CD4-positive, alpha-beta T cell treated with Interleukin-17A for 1 hour (primary cell): ENCODE measurements around the gene EME1.

Experiments used
- DNase-seq: peaks from one replicate; pipeline ENCODE4 v3.0.0-alpha.2; 2020

Gene EME1

DNA sequence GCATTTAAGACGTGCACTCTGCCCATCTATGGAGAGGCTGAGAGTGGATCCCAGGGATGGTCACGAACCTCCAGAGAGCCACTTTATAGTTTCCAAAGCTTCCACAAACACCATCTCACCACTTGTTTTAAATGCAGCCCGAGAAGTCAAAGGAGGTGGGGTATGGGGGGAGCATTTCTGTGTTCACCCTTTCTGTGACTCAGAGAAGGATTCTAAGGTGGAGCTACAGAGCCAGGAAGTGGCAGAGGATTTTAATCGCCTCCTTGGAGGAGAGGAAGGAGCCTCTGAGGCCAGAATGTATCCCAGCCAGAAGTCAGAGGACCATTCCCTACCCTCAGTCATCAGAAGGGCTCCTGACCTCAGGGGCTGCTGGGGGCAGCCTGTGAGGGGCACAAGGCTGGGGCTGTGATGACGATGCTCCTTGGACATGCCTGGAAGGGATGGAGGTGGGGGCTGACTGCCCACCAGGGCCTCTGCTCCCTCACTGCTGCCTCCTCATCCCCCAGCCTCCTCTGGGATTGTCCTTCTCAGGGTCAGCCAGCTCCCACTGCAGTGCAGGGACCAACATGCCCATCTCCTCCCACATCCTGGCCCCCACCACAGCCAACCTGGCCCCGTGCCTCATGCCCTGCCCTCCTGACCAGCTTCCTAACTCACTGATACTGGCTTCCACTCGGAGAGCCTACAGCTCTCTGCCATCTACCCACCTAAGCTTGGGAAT is 24.3 kb upstream of the EME1 start:
- no peak for DNase-seq

DNA sequence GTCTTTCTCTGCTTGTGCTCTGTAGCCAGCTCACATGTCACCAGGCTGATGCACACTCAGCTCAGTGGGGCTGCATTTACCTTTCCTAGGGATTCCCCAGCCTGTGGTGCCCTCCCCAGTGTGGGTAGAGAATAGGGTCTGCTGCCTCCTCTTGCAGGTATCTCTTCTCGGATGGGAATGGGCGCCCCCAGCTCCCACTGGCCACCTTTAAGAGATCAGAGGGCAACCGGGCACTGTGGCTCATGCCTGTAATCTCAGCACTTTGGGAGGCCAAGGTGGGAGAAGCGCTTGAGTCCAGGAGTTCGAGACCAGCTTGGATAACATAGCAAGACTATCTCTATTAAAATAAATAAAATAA is 23.8 kb upstream of the EME1 start:
- DNase-seq = no peak

DNA sequence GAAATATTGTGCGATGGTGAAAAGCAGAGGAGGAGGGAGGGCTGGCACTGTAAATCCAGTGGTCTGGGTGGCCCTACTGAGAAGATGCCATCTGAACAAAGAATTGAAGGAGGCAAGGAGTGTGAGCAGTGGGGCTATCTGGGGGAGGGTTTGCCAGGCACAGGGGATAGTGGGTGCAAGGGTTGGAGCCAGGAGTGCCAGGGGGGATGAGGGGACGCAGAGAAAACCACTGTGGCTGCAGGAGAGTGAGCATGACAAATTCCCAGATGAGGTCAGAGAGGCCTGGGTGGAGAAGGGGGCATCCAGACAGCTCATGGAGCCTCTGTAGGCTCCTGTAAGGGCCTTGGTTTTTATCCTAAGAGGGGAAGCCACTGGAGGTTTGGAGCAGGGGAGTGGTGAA is 22.3 kb upstream of the EME1 start:
- DNase-seq = no peak

DNA sequence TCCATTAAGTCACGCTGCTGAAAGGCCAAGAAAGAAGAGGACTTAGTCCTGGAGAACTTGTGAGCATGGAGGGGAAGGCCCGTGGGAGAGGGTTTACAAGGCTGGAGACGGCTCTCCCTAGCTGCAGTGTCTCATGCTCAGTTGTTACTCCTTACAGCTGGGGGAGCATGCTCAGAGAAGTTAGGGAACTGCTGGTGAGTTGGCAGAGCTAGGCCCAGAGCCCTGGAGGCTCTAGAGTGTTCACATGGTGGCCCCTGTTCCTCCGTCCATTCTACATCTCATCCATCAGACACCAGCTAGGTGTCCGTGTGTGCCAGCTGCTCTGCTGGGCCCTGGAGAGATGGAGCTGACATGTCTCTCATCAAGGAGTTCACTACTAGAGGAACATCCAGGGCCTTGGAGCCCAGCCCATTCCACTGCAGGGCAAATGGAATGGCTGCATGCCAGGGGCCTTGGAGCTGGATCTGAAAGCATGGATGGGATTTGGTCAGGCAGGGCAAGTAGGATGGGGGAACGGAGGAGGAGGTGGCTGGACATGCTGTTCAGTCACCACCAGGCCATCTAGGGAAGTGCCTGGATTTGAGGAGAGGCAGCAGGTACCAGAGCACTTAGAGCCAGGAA is 20.8 kb upstream of the EME1 start:
- no peak for DNase-seq

DNA sequence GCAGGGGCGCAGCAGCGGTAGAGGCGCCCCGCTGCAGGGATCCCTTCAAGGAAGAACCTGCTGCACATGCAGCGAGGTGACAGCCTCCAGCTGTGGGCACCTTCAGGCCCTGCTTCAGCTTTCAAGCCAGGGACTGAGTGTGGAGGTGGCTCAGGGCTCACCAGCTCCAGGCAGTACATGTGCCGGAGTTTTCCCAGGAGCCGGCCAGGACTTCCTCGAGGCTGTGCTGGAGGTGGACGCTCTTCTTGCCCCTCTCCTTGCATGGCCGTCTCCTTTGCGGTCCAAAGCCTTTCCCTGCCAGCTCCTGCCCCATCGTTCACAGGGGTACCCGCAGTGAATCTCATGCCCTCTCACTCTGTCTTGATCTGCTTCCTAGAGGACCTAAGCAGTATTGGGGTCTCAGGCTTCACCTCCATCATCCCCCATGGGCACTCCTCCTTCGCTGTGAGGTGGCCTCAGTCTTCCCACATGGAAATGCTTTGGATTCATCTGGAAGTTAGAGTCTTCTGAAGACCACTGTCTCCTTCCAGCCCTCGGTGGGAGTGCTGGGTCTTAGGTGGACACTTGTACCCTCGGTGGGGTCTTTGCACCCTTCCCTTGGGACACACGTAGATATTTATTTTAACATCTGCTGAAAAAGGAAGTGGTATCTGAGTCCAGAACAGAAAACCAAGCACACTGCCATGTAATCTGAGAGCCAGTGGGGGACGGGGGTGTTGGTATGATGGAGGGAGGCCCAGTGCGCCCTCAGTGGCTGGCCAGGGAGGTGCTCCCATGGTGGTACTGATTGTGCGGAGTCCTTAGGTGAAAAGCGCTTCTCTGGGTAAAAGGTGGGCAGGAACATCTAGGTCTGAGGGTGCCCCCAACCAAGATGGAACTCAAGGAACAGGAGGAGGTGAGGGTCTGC is 20.1 kb upstream of the EME1 start:
- no peak for DNase-seq

DNA sequence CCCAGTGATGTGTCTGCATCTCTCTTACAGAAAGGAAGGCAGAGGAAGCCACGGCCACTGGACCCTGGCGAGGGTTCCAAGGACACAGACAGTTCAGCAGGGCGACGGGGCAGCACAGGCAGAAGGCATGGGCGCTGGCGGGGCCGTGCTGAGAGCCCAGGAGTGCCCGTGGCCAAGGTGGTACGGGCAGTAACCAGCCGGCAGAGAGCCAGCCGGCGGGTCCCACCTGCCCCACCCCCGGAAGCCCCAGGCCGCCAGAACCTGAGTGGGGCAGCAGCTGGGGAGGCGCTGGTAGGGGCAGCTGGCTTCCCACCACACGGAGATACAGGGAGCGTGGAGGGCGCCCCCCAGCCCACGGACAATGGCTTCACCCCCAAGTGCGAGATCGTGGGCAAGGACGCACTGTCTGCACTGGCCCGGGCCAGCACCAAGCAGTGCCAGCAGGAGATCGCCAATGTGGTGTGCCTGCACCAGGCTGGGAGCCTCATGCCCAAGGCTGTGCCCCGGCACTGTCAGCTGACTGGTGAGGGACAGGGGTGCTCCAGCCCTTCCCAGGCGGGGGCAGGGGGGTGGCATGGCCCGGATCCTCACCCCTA is 19.3 kb upstream of the EME1 start:
- no peak for DNase-seq

DNA sequence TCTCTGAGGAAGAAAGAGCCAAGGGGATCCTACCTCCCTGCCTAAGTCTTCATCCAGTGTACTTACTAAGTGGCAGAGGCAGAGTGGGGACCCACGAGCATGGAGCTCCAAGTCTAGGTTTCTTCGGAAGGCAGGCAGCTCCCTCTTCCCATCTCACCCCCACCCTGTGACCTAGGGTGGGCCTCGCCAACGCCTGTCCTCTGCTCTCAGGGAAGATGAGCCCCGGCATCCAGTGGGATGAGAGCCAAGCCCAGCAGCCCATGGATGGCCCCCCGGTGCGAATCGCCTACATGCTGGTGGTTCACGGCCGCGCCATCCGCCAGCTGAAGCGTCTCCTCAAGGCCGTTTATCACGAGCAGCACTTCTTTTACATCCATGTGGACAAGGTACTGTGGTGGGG is 18.8 kb upstream of the EME1 start:
- no peak for DNase-seq

DNA sequence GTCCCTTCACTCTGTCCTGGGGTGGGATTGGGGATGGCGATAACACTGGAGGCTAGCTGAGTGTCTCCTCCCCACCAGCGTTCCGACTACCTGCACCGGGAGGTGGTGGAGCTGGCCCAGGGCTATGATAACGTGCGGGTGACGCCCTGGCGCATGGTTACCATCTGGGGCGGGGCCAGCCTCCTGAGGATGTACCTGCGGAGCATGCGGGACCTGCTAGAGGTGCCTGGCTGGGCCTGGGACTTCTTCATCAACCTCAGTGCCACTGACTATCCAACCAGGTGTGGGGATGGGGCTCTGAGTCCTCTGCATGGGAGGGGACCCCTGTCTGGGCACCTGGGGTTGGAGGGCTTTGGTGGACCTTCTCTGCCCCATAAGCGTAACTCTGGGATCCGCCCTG is 18.3 kb upstream of the EME1 start:
- DNase-seq = no peak

DNA sequence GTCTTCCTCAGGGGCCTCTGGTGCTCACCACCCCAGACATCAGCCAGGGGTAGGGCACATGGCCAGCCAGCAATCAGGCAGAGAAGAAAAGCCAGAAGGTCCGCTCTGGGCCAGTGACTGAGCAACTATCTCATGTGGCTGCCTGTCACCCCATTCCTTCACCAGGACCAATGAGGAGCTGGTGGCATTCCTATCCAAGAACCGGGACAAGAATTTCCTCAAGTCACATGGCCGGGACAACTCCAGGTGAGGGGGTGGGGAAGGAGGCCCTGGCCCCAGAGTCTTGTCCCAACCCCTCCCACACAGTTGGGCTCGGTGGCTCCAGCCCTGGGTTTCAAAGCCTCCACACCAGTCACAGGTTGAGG is 17.7 kb upstream of the EME1 start:
- no peak for DNase-seq

DNA sequence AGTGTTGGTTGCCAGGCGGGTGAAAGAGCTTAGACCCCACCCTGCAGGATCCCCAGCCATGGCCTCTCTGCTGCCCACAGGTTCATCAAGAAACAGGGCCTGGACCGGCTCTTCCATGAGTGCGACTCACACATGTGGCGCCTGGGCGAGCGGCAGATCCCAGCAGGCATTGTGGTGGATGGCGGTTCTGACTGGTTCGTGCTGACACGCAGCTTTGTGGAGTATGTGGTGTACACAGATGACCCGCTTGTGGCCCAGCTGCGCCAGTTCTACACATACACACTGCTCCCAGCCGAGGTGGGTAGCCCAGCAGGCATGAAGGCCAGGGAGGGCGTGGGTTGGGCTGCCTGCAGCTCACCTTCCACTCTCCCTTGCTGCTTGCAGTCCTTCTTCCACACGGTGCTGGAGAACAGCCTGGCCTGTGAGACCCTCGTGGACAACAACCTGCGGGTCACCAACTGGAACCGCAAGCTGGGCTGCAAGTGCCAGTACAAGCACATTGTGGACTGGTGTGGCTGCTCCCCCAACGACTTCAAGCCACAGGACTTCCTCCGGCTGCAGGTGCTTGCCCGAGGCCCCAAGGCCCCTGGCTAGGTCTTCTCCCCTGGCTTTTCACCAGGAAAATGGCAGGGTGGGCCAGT is 17.2 kb upstream of the EME1 start:
- no peak for DNase-seq

DNA sequence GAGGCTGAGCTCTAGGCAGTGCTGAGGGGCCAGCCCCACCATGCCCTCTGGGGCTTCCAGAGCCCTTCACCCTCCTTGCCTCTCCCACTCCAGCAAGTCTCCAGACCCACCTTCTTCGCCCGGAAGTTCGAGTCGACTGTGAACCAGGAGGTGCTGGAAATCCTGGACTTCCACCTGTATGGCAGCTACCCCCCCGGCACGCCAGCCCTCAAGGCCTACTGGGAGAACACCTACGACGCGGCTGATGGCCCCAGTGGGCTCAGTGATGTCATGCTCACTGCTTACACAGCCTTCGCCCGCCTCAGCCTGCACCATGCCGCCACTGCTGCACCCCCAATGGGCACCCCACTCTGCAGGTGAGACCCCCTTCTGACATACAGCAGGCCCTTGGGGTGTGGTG is 16.6 kb upstream of the EME1 start:
- no peak for DNase-seq

DNA sequence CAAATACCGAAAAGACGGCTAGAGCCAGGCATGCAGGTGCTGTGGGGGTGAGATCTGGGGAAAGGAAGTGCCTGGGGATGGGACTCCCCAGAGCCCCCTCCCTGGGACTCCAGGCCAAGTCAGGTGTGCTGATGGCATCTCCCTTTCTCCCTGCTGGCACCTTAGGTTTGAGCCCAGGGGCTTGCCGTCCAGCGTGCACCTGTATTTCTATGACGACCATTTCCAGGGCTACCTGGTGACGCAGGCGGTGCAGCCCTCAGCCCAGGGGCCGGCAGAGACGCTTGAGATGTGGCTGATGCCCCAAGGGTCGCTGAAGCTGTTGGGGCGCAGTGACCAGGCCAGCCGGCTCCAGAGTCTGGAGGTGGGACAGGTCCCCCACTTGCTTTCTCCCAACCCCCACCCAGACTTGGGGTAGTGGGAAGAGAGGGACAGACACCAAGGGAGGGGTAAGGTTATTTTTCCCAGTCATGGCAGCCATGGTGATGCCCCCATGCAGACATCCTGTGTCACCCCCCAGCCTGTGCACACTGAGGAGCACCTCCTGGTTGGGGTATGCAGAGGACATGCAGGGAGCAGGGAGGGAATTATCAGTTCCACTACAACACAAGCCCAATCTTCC is 16.0 kb upstream of the EME1 start:
- DNase-seq = no peak

DNA sequence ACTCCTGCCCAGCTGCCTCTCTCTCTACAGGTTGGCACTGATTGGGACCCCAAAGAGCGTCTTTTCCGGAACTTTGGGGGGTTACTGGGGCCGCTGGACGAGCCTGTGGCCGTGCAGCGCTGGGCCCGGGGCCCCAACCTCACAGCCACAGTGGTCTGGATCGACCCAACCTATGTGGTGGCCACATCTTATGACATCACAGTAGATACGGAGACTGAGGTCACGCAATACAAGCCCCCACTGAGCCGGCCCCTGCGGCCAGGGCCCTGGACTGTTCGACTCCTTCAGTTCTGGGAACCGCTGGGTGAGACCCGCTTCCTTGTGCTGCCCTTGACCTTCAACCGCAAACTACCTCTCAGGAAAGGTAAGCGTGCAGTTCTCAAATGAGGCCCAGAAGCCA is 14.9 kb upstream of the EME1 start:
- DNase-seq = no peak

DNA sequence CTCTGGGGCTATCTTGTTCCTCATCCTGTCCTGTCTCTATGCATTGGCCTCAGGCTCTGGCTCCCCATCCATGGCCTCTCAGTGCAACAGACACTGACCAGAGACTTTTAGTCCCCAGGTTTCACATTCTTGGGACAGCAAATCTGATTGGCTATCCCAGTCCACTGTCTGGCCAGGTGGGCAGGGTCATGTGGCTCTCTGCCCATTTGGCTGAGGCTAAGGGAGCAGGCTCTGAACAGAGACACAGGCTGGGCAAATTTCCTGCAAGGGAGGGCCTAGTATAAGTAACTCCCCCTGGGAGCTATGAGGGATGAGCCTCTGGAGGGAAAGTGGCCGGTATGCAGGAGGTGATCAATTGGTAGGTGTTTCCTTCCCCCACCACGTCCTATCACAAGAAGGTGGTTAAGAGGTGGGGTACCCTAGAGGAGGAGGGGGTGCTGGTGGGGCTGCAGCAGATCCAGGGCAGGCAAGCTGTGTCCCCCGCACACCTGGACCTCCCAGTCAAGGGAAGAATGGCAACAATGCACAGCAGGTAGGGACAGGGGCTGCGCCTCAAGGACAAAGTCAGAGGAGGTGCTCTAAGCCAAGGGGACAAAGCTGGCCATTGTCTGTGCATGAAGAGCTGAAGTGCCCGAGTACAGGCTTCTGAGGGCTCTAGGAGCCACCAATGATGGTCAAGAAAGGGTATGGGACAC is 13.9 kb upstream of the EME1 start:
- DNase-seq = no peak

DNA sequence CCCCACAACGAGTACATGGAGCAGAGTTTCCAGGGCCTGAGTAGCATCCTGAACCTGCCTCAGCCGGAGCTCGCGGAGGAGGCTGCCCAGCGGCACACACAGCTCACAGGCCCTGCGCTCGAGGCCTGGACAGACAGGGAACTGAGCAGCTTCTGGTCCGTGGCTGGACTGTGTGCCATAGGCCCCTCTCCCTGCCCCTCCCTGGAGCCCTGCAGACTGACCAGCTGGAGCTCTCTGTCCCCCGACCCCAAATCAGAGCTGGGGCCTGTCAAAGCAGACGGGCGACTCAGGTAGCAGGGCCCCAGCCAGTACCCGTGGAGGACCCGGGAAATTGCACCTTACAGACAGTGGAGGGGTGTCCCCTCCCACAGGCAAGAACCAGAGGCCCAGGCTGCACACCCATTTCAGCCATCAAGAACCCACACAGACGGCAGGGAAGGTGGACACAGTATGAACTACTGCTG is 13.0 kb upstream of the EME1 start:
- no peak for DNase-seq

DNA sequence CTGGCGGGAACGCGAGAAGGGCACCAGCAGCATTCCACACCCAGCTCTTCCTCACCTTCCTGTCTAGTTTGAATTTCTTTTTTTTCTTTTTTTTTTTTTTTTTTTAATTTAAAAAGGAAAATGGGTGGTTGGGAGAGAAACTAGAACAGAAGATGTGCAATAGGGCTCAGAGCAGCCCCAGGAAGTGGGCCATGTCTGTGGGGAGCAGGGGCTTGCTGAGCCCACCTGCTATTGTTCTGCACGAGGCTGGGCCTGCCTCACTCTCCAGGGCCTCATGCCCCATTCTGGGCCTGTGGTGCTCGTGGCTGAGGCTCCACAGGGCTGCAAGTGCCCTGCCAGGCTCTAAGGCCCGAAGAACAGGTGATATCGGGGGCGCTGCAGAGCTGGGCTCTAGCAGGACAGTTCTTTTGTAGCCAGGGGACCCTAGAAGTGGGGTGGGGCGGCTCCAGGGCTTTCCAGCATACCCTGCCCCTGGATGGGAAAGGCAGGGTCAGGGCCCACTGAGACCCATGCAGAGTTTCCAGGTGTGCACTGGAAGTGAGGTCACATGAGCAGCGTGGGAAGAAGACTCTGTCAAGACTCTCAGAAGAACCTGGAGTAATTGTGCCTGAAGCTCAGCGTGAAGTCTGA is 12.4 kb upstream of the EME1 start:
- DNase-seq = no peak

DNA sequence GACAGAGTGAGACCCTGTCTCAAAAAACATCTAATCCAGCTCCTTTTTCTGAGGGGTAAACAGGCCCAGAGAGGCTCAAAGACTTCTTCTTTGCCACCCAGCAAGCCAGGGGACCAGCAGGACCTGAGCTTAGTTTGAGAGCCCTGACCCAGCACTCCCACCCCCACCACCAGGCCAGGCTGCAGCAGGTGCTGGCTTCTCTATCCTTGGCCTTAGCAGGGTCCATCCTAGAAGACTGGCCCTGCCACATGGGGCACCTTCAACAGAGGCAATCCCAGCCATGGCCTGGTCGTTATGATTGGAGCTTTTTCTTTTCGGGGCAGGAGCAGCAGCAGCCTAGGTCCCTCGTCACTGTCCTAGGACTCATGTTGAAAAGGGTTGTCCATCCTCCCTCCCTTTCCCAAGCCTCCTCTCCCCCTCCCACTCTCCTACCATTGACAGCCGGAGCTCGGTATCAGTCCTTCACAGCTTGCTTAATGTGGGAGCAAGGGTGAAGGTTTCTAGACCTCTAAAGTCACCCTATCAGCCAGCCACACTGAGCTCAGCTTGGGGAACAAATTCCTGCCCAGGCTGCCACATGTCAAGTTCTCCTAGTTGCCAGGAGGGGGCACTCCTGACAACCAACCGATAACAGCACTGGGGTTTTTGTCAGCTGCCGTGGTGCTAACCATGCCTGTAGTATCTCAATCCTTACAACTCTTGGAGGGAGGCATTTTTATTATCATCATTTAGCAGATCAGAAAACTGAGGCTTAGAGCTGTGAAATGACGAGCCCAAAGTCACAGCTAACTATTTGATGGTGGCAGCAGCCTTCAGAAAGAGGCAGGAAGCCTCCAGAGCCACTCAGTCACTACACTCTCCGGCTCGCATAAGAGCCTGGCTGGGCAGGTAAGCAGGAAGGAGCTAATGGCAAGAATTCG is 11.2 kb upstream of the EME1 start:
- peak; percentile 74 for DNase-seq

DNA sequence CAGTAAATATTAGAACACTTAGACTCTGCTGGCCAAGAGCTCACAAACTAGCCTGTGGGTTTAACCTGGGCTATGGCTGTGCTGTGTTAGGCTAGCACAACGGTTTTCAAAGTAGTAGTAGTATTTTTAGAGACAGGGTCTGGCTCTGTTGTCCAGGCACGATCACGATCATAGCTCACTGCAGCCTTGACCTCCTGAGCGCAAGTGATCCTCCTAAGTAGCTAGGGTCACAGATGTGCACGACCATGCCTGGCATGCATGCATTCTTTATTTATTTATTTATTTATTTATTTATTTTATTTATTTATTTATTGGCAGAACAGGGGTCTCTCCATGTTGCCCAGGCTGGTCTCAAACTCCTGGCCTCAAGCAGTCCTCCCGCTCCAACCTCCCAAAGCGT is 10.4 kb upstream of the EME1 start:
- no peak for DNase-seq

DNA sequence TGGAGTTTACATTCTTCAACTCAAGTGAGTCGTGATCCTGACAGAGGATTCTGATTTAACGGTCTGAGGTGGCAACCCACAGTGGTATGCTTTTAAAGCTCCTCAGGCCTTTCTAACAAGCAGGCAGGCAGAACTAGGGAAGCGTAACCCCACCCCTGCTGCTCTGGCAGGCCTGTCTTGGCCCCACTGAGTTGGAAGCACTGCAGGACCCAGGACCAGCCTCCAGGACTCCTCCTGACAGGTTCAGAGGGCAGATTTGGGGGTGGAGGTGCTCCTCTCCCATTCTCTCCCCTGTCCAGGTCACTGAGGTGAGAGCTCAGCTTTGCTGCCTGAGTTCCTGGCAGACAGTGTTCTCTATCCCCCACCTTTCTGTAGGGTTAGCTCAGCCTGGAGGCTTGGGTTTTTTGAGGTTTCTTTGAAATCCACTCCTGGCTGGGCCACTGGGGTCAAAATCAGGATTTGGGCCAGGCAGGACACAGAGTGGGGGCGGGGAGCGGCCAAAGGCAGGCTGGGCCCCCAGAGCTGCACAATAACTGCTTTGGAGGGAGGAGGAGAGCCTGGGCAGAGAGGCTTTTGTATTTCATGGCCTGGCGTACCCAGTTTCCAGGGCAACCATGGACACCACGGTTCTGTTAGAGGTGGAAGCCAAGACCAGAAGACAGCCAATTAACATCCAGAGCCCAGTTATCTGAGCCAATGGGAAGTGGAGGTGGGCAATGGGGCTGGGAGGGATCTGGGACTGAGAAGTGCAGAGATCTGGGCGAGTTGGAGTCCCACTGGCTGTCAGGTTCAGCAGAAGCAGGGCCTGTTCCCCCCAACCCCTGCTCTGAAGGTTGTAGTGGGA is 9.6 kb upstream of the EME1 start:
- no peak for DNase-seq
